GM13977 (cell line): ENCODE measurements around the gene GFRA1.

ENCODE experiments used
- DNase-seq: peaks from one replicate; pipeline ENCODE4 v3.0.0; 2012; ENCODE audit warnings: low spot score
- CTCF ChIP-seq: IDR thresholded peaks from 2 replicates; pipeline ENCODE4 v1.5.1; 2012; ENCODE audit warnings: mild to moderate bottlenecking, control low read depth; ENCODE audit not compliant: insufficient read depth; ENCODE audit errors: extremely low read depth, missing control alignments
- in situ Hi-C: fragments of 300-500 bp; cut with MboI; formaldehyde crosslinking; loops from one replicate; pipeline ENCODE4 v1.12.0; 2022; ENCODE audit warnings: low sequenced_read_pairs, low pct_unique_long_range_greater_than_20kb, mixed read lengths, inconsistent platforms; ENCODE audit not compliant: unreplicated experiment

The GFRA1 gene

DNA sequence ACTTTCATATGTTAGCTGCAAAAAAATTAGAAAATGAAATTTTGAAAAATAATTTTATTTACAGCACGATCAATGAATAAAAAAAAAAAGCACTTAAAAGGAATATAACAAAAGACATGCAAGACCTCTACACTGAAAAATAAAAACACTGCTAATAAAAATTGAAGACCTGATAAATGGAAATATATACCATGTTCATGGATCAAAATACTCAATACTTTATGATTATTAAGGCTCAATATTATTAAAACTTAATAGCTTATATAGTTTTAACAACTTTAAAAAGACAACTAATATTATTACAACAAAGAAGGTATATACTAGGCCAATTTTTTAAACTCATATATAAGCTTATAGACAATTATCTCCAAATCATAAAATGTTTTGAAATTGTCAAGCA lies 143.0 kb downstream of the GFRA1 start:
- in situ Hi-C loops = no loop called here
- TF ChIP-seq CTCF = no peak
- no peak for DNase-seq

- in situ Hi-C loops = no loop called here
- TF ChIP-seq CTCF = no peak
- no peak for DNase-seq
Measured at GRCh38 chr10:116126954-116127695, 145.9 kb downstream of the GFRA1 start.

GRCh38 chr10:116126239-116126638 lies 146.8 kb downstream of the GFRA1 start:
- DNase-seq = no peak
- TF ChIP-seq CTCF = no peak
- in situ Hi-C loops = no loop called here

DNA sequence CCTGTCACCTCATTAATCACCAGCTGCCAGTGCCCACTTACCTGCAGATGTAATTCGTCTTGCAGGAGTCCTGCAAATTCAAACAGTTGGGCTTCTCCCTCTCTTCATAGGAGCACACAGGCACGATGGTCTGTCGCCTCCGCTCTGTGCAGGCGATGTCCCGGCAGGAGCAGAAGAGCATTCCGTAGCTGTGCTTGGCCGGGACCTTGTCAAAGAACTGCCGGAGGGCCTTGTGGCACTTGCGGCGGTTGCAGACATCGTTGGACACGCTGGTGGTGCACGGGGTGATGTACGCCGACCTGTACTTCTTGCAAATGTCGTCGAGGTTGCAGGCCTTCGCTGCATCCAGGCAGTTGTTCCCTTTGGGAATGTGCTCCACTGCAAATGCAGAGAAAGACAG lies 147.8 kb downstream of the GFRA1 start:
- in situ Hi-C loops = no loop called here
- DNase-seq = no peak
- no peak for TF ChIP-seq CTCF

- DNase-seq = no peak
- in situ Hi-C loops = no loop called here
- no peak for TF ChIP-seq CTCF
Measured at GRCh38 chr10:116124777-116125176, 148.2 kb downstream of the GFRA1 start.

DNA sequence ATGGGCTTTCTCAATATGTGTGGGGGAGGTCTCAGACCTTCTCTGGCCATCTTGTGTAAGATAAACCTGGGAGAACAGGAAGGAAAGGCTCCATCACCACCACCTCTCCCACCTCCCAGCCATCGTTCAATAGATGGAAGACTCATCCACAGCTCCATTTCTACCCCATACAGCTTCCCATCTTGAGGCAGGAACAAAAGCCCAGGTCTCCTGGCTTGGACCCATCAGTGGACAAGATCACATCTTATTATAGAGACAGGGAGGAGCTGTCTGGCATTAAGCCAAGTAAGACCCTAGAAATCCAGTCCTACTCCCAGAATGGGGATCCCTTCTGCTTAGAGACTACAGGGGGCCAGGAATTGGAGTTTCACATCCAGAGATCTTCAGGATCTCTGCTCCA lies 150.3 kb downstream of the GFRA1 start:
- TF ChIP-seq CTCF = no peak
- DNase-seq = no peak
- in situ Hi-C loops = no loop called here
